ENCODE data around the gene PDE9A.
"Not testable (repeated sequence)": the region's sequence is repeated elsewhere in the genome, so short reads cannot be mapped to it uniquely, and the experiment has no call there.

The PDE9A gene

GRCh38 chr21:42716074-42716473, 62.7 kb downstream of the PDE9A start:
- no peak for DNase-seq

GRCh38 chr21:42720484-42720883, 67.1 kb downstream of the PDE9A start:
- DNase-seq: not testable (repeated sequence)

DNA sequence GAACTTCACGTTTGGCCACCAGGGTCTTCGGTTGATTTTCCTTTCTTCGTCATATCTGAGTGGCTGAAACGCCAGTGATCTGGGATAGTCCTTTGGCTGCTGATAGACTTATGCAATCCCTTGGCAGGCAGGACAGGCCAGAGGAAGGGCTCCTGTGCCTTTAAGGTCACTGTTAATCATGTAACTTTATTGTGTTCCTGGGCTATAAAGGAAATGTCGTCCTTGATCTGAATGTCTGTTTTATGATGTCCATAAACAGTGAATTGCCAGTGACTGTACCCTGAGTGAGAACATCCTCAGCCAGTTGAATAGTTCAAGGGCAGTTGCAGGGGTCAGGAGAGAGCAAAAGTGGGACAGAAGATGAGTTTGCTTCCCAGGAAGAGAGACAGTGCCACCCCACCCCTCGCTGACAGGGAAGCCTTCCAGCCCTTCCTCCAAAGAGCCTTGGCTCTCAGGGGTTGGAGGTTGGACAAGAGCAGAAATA, 68.0 kb downstream of the PDE9A start:
- no peak for DNase-seq

DNA sequence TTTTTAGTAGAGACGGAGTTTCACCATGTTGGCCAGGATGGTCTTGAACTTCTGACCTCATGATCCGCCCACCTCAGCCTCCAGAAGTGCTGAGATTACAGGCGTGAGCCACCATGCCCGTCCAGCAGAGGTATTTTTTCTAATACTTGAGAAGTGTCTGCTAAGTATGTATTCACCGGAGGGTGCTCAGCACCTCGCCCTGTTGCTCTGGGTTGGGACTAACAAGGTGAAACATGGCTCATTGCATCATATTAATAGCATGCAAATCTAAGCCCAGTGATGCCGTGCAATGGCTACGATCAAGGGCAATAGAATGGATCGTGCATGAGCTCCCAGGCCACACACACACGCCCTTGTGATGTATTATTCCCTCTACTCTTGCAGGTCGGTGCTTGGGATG, 68.7 kb downstream of the PDE9A start:
- DNase-seq: no peak

- no peak for DNase-seq
These were observed 69.5 kb downstream of the PDE9A start for GRCh38 chr21:42722808-42723473.

DNA sequence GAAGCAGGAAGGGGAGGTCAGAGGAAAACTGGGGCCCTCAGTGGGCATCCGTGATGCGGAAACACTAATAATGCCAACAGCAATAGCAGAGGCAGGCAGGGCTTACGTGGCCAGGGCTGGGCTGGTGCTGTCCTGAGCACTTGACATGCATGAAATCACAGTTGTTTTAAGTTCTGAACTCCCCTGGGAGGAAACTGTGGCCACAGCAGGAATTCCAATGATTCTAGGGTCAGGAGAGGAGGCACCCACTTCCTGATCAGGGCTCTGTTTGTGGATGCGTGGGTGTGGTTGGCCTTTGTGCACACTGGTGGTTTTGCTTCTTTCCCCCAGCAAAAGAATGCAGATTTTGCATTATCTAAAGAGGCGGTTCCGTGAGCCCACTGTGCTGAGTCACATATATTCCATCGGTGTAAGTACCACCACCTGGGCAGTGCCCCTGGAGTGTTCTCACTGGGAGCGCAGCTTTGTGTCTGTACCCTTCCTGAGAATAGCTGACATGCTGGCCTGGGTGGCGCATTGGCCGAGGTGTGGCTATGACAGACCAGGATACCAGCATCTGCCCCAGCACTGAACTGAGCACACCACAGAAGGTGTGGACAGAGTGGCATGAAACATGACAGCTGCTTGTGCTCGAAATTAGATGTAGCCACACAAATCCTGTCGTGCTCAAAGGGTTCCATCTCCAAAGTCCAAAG, 71.0 kb downstream of the PDE9A start:
- DNase-seq: no peak

GRCh38 chr21:42725416-42725930, 72.1 kb downstream of the PDE9A start:
- DNase-seq: no peak

DNA sequence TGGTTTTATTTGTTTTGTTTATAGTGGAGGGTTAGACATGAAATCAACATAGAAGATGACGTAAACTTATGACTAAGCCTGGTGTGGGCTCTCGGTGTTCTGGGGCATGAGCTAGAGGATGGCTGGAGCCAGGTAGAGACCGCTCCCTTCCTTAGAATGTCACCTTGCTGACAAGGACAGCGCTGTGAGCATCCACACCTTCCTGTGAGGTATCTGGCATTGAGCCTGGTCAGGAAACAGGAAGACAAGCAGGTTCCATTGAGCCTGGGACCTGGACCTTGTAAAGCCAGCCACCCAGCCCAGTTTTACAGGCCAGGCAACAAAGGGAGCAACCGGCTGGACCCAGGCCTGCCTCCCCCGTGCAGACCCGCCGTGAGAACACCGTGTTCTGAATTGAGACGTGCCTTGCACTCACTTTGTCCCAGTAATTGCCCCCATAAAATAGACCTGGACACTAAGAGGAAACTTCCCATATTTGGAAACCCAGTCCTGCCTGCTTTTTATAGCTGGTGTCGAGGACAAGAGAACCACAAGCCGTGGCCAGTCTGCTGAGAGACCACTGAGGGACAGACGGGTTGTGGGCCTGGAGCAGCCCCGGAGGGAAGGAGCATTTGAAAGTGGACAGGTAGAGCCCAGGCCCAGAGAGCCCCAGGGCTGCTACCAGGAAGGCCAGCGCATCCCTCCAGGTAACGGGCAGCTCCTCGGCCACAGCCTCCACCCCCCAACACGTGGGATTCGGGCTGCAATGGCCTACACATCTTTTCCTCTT, 78.0 kb downstream of the PDE9A start:
- no peak for DNase-seq

GRCh38 chr21:42732033-42732410, 78.6 kb downstream of the PDE9A start:
- no peak for DNase-seq

- DNase-seq: no peak
These were observed 79.7 kb downstream of the PDE9A start for GRCh38 chr21:42733037-42733627.

GRCh38 chr21:42733874-42734273, 80.5 kb downstream of the PDE9A start:
- no peak for DNase-seq

DNA sequence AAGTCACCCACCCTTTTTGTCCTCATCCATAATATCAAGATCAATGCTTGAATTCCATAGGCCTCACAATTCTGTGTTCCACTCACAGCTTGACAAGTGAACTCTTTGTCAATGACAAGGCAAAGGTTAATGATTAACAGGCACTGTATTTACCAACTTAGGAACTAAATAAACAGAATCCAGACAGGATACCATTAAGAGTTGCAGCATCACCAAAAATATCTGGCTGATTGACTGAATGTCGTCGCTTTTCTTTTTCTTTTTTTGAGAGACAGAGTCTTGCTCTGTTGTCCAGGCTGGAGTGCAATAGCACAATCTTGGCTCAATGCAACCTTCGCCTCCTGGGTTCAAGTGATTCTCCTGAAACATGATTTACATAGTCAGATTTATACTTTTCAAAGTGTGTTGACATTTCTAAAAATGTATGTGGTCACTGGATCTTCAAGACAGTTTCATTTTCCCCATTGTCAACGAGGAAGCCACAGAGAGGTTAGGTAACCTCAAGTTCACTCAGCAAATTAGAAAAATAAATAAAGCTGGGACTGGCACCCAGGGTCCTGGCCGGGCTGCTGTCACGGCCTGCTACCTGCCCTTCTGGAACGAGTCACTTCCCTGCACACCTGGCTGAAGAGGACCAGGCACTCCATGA, 81.0 kb downstream of the PDE9A start:
- no peak for DNase-seq

GRCh38 chr21:42735061-42735460, 81.6 kb downstream of the PDE9A start:
- no peak for DNase-seq

DNA sequence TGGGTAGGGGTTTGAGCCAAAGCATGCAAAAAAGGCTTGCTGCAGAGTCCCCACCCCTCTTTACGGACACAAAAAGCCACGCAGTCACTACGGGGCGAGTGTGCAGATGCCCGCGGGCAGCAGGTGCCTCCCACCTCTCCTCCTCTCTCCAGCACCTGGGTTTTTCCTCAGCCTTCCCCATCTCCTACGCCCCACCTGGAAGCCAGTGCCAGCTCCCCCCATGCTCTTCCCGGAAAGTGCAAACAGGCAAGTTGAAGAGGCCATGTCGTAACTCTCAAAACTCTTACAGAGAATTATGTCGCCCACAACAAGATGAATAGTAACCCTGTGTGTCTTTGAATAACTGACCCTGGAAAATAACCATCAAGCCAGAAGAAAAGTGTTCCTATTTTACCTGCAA, 82.5 kb downstream of the PDE9A start:
- DNase-seq: no peak

DNA sequence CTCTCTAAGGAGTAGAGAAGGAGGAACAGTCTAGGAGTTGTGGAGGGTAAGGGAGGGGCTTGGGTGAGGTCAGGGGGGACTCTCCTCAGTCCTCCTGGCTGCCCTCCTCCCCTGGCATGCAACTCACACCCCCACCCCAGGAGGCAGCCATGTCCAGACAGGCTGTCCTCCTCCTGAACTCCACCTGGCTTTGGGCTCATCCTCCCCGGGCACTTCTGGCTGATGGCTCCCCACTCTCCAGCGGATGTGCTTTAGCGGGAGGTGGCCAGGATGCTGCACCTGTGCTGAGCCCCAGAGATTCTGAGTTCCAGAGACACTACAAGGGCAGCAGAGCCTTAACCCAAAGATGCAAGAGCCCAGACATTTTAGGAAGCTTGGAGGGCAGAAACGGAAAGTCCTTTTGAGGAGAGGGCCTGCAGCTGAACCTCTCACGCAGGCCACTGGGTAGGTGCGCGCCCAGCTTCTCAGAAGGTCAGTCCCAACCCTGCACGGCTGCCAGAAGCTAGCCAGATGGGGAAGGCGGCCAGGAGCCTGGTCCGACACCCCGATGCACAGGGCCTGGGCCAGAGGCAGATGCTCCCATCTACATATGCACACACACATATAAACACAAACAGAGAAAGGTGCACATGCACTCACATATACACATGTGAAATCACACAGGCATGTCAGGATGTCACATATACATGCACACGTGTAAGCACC, 83.4 kb downstream of the PDE9A start:
- no peak for DNase-seq

GRCh38 chr21:42737951-42738590, 84.7 kb downstream of the PDE9A start:
- DNase-seq: no peak

DNA sequence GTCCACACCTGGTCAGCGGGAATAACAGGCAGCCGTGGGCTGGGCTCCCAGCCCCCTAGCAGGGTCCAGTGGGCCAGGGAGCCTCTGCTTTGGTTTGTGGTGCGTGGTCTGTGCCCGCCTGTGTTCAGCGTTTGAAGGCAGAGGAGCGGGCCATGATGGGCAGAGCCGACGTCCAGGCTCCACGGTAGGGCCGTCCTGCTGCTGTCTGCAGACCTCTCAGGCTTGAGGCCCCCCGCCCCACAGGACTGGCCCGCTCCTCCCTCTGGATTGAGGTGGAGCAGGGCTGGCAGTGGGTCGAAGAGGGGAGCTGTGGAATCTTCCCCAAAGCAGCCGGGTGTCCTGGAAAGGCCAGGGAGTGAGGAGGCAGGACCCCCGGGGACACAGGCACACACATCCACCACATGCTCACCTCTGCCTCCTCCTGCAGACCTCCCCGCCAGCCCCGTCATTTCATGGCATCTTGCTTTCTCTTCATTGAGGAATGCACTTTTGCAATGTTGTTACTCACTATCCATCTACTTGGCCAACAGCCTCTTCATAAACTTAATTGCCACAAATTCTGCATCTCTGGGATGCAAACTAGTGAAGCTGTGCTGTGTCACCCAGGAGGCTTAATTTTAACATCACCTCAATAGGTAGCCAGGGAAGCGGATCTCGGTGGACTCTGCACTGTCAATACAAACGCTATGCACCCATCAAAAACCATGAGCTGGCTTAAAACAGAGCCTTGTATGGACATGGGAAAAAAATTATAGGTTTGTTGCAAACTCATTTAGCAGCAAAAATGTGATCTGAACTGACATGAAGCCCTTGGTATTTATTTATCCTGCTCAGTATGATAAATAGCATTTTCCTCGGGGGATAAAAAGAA, 85.9 kb downstream of the PDE9A start:
- no peak for DNase-seq

DNA sequence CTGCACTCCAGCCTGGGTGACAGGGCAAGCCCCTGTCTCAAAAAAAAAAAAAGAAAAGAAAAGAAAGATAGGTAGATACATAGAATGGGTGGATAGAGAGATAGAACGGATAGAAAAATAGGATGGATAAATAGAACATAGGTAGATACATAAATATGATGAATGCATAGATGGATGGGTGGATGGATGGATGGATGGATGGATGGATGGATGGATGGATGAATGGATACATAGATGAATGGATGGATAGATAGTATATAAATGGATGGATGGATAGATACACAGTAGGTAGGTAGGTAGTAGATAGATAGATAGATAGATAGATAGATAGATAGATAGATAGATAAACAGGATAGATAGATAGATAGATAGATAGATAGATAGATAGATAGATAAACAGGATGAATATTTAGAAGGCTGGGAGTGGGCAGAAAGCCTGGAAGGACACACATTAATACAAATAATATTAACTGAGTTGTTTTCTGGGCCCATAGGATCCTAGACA, 87.0 kb downstream of the PDE9A start:
- DNase-seq: no peak

- no peak for DNase-seq
These were observed 87.6 kb downstream of the PDE9A start for GRCh38 chr21:42741066-42741465.

Measured in activated CD4-positive, alpha-beta T cell treated with anti-CD3 and anti-CD28 coated beads for 1 hour (primary cell).